HG03469 (cell line): ENCODE results near the gene SGK2.

ENCODE experiments used
- ATAC-seq: cut with Tn5 transposase; IDR thresholded peaks from one replicate; pipeline ENCODE4 v1.9.1; 2021; ENCODE audit warnings: mild to moderate bottlenecking, moderate library complexity, moderate number of reproducible peaks; ENCODE audit not compliant: unreplicated experiment

The SGK2 gene

DNA sequence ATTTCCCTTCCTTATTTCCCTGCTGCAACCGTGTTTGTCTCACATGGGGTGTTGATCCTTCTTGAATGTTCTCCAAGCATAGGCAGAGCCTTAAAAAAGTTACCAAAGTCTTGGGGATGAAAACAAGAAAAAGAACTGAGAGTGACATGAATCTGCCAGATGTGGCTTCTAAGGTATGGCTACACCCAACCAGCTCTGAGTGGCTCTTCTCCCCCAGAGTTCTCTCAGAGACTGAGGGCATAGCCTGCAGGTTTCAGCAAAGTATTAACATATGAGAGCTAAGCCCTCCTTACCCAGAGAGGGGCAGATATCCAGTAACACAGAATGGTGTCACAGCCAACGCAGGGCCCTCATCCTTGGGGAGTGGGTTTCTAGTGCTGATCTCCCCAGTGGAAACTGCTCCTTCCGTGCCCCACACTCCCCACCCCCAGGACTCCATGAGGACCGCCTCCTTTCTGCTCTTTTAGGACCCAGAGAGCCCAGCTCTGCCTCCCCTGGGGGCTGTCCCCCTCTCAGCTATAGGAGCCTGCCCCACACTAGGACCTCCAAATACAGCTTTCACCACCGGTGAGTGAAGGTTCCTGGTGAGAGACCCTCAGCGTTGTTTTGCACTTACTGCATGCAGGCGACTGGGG lies 23.3 kb upstream of the SGK2 start:
- ATAC-seq, result no peak

GRCh38 chr20:43536041-43536816 lies 22.6 kb upstream of the SGK2 start:
- ATAC-seq, result no peak

DNA sequence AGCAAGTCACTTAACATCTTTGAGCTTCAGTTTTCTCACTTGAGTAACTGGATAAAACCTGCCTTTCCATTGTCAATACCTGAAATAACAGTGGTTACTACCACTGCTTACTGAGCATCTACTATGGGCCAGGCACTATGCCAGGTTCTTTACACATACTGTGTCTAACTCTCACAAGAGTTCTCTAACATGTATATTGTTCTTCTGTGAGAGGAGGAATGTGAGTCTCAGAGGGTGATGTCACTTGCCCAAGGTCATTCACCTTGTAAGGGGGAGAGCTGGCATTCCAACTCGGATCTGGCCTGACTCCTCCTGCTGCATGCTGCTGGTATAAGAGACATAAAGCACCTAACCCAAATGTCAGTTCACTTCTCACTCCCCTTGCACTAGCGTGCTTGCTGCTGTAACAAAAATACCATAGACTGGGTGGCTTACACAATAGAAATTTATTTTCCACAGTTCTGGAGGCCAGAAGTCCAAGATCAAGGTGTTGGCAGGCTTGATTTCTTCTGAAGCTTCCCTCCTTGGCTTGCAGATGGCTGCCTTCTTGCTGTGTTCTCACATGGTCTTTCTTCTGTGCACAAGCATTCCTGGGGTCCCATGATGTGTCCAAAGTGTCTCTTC lies 21.9 kb upstream of the SGK2 start:
- no peak for ATAC-seq

GRCh38 chr20:43537921-43538877 lies 20.6 kb upstream of the SGK2 start:
- no peak for ATAC-seq

DNA sequence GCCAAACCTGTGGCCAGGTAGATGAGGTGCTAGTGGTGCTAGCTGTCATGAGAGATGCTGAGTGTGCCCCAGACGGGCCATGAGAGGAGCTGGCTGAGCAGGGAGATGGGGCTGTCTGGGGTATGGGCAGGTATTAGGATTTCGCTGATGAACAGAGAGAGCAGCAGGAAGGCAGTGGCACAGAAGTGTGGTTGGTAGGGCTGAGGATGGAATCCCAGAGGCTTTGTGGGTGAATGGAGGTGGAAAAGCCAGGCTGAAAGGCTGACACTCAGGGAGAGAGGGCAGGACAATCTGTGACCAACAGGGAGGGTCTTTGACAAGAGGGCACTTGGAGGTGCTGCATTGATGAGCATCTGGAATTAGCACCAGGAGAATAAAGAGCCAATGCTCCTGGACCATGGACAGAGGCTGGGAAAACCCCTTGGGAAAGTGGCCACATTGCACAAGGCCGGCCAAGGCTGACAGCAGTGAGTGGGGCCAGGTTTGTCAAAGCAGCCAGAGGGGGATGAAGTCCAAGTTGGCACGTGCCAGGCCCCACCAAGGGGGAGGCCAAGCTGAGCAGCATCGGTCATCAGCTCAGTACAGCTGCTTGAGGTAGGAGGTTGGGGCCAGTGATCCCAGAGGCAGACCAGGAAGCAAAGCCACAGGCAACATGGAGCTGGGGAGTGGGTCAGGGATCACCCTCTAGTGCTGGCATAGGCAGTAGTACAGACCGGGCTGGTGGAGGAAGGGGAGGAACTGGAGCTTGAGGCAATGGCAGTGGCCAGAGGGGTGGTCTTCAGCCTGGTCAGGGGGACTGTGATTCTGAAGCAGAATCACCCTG lies 19.7 kb upstream of the SGK2 start:
- no peak for ATAC-seq

- ATAC-seq, result no peak
Observed at GRCh38 chr20:43539975-43540672, 18.7 kb upstream of the SGK2 start.

DNA sequence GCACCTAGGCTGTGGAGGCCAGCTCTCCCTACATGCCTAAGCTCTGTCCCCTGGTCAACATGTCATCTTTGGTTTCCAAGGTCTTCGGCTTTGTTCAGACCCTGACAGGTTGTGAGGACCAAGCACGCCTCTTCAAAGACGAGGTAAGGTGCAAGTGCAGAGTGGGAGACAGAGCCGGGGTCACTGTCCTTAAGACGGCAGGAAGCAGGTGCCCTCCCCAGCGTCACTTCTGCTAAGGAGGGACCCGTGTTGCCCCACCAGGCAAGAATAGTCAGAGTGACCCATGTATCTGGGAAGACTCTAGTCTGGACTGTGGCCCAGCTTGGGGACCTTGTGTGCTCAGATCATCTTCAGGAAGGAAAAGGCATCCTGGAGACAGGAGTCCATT lies 18.2 kb upstream of the SGK2 start:
- no peak for ATAC-seq

DNA sequence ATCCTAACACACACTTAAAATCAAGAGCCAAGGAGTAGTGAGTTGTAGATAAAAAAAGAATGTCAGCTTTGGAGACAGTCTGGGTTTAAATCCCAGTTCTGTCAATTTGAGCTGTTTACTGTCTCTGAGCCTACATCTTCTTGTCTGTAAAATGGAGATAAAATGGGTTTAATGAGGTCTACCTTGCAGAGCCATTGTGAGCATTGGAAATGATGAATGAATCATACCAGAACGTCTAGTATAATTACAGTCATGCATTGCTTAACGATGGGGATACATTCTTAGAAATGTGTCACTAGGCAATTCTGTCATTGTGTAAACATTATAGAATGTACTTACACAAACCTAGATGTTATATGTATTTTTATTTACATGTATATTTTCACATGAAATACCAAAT lies 17.6 kb upstream of the SGK2 start:
- ATAC-seq, result no peak

DNA sequence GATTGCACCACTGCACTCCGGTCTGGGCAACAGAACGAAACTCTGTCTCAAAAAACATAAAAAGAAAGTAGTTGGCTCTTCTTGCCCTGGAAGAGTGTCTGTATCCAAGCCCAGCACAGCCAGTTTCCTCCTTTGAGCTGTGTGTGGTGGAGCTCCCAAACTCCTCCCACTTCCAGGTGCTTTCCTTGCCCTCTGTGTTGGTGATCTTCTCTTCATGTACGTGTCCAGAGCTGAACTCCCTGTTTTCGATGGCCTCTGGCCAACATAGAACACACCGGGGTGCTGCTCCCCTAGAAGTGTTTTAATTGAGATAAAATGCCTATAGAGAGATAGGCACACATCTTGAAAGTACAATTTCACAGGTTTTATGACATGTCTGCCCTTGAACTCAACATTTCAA lies 16.7 kb upstream of the SGK2 start:
- no peak for ATAC-seq

GRCh38 chr20:43542674-43543073 lies 16.2 kb upstream of the SGK2 start:
- ATAC-seq, result no peak

DNA sequence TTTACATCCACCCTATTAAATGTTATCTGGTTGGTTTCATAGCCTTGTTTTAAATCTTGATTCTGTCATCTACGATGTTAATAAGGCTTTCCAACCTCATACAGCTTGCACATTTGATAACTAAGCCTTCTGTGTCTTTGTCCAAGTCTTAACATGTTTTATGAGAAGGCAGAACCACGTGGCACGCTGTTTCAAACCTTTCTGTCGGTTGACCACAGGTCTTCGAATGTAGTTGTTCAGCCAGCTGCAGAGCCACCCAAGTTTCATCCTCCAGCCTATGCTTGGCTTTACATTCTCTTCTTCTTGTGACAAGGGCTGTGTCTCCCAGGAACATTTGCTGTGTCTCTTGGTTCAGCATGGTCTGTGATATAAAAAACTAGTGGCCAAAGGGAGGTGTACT lies 15.7 kb upstream of the SGK2 start:
- ATAC-seq, result no peak

DNA sequence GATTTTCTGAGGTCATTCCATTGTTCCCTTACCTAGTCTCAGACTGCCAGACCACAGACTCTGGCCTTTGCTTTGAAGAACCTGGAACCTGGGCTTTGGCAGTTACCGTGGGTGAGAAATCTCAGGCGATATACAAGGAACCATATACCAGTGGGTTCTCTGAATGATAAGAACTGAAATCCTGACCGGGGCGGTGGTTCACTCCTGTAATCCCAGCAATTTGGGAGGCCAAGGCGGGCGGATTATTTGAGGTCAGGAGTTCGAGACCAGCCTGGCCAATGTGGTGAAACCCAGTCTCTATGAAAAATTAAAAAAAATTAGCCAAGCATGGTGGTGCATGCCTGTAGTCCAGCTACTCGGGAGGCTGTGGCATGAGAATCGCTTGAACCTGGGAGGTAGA lies 14.3 kb upstream of the SGK2 start:
- ATAC-seq, result no peak

DNA sequence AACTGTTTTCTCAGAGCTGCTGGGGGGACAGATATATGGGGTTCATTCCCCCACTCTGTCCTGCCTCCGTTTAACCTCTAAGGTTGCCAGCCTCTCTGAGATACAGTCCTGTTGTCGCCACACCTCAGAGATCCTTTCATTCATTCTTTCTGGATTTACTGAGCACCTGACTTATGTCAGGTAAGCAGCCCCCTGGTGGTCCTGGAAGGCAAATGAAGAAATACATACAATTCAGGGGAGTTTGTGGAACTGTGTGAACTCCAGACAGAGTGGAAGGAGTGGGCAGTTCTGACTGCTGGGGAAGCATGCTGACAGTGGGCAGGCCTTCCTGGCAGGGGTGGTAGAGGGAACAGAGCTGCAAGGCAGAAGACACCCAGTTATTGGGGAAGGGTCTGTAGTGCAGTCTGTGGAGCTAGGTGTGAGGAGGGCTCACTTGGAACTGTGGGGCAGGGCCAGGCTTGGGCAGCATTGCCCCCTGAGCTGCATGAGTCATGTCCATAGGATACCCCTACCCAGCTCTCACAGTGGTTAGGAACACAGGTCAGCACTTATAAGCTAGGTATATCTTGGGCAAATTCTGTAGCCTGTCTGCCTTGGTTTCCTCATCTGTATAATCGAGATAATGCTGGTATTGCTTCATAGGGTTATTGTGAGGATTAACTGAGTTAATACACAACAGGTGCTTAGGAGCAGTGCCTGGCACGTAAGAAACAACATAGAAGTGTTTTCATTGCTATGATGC lies 12.8 kb upstream of the SGK2 start:
- ATAC-seq, result no peak

DNA sequence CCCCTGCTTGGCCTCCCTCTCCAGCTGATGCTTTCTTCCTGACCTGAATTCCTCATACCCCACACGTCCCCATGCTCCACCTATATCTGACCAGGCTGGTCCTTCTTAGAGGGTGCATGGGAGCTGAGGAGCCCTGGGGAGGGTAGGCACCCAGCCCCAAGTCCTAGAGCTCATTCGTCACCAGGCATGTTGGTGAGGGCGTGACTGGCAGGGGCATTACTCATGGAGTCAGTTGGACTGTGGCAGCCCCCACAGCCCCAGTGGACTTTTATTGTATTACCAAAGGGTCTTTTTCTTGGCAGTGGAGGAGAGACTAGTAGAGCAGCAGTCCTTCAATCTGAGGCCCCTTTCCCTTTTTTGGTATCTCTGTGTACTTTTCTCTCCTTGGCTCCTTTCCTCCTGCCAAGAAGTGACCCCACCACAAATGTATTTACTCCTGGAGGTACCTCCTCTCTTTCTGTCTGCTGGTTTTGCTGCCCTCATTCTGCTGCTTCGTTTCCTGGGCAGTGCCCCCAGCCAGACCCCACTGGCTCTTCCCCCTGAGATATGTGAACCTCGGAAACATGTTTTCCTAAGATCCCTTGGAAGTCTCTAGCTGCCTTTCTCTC lies 10.4 kb upstream of the SGK2 start:
- ATAC-seq, result no peak

DNA sequence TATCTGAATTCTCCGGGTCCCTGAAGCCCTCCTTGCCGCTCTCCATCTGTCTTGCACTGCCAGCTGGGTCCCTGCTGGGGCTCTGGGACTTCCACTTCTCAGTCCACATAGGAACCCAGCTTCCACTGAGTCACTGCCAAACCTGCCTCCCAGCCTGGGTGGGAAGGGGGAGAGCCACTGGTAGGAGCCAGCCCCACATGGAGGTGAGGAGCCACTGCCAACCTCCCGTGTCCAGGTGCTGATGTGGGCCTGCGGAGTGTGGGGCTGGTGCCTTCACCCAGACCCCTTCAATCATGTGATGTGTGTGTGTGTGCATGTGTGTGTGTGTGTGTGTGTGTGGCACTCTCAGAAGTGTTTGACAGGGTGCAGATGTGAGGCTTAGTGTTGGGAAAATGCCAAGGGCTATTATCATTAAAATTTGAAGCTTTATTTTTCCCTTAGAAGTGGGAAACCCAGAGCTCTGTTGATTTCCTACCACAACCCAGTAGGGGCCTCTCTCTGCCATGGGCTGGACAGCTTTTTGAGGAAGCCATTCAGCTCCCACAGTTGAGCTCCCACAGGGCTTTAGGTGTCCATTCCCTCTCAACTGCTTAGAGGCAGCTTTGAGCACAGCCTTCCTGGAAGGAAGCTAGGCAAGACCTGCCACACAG lies 9.3 kb upstream of the SGK2 start:
- no peak for ATAC-seq

DNA sequence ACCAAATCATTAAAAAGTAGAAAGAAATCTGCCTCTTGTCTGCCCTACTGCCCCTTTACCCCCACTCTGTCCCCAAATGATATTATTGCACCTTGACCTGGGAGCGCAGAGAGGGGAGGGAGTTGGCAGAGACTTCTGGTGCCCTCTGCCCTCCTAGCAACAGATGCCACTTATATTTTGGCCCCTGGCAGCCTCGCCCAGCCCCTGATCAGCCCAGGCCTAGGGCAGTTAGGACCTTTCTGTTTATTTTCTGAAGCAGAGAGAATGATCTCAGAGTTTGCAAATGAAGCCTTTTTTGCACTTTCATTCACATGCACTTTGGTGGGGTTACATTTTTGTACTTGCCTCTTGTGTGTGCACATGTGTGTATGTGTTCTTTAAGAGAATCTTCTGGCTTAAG lies 8.4 kb upstream of the SGK2 start:
- ATAC-seq, result no peak

DNA sequence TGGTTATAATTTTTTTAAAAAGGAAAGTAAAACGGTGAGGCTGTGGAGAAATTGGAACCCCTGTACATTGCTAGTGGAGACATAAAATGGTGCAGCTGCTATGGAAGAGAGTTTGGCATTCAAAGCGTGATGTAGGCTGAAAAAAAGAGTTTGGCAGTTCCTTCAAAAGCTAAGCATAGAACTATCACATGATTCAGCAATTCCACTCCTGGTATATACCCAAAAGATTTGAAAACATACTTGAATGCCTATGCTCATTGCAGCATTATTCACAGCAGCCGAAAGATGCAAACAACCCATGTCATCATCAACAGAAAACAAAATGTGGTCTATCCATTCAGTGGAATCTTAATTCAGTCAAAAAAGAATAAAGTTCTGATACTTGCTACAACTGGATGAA lies 4.5 kb upstream of the SGK2 start:
- no peak for ATAC-seq
